Right lobe of liver (tissue), 4 donors: Measurements from ENCODE around the gene NUDT4B.
"Not testable (repeated sequence)": the region's sequence is repeated elsewhere in the genome, so short reads cannot be mapped to it uniquely, and the experiment has no call there.

Experiments used
- POLR2A ChIP-seq: fragments of 450-650 bp; IDR thresholded peaks from one replicate; pipeline ENCODE4 v1.6.1; 2017; ENCODE audit warnings: antibody characterized with exemption, mild to moderate bottlenecking
- TF ChIP-seq, protein P1 (sequence below), 4 donors: fragments of 200-600 bp in 3 of 4; fragments of 450-650 bp in 1 of 4; IDR thresholded peaks; one replicate each; pipeline versions ENCODE4 v1.5.1 to v1.8.0; 2016 to 2022; ENCODE audit warnings: antibody characterized with exemption in 4 of 4, mild to moderate bottlenecking in 2 of 4
- donor health status: DM: no; HTN: no; CAD: no.
- donor health status: DM: no; HTN: no; CAD: no.
- donor health status: DM: no; HTN: yes; CAD: no.

DNA sequence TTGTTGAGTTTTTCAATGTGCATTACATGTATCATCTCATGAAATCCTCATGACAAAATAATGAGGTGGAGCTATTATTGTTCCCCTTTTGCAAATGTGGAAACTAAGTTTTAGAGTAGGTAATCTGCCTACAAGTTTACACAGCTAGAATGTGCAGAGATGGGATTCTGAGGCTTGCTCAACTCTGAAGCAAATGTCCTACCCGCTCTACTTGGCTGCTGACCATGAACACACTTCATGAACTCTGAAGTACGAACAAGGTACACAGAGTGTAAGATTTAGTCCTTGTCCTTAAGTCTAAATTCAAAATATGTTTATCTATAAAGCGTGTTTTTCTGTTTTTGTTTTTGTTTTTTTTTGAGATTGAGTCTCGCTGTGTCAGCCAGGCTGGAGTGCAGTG lies 5.4 kb upstream of the NUDT4B start:
- not testable (repeated sequence) for TF ChIP-seq POLR2A
- TF ChIP-seq, protein P1, sequence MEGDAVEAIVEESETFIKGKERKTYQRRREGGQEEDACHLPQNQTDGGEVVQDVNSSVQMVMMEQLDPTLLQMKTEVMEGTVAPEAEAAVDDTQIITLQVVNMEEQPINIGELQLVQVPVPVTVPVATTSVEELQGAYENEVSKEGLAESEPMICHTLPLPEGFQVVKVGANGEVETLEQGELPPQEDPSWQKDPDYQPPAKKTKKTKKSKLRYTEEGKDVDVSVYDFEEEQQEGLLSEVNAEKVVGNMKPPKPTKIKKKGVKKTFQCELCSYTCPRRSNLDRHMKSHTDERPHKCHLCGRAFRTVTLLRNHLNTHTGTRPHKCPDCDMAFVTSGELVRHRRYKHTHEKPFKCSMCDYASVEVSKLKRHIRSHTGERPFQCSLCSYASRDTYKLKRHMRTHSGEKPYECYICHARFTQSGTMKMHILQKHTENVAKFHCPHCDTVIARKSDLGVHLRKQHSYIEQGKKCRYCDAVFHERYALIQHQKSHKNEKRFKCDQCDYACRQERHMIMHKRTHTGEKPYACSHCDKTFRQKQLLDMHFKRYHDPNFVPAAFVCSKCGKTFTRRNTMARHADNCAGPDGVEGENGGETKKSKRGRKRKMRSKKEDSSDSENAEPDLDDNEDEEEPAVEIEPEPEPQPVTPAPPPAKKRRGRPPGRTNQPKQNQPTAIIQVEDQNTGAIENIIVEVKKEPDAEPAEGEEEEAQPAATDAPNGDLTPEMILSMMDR (IDR thresholded peaks at IDR 0.05): not testable (repeated sequence)
